SK-N-SH treated with all-trans-retinoic acid at 6 μM for 48 hours (cell line): ENCODE measurements around the gene NIPBL.

Source experiments
- ATAC-seq: fragments of 200-7000 bp; cut with Tn5 transposase; 3 replicates; pipeline ENCODE4 v1.9.1; 2020; ENCODE audit warnings: mild to moderate bottlenecking, moderate library complexity
- ARNTL ChIP-seq: fragments of 450-650 bp; formaldehyde crosslinking; IDR thresholded peaks from 2 replicates; pipeline ENCODE4 v1.5.0; 2020; ENCODE audit warnings: low read depth, mild to moderate bottlenecking, moderate library complexity, borderline replicate concordance
- ISL1 ChIP-seq: fragments of 250-450 bp; sonication (Bioruptor Pico); IDR thresholded peaks from 2 replicates; pipeline ENCODE4 v2.1.2; 2022; ENCODE audit warnings: mild to moderate bottlenecking, moderate library complexity
- RARB ChIP-seq: fragments of 250-450 bp; sonication (Bioruptor Pico); IDR thresholded peaks from 2 replicates; pipeline ENCODE4 v1.8.0; 2021; ENCODE audit warnings: mild to moderate bottlenecking, moderate library complexity
- TCF4 ChIP-seq: fragments of 250-450 bp; sonication (Bioruptor Pico); IDR thresholded peaks from 2 replicates; pipeline ENCODE4 v1.8.0; 2021; ENCODE audit warnings: mild to moderate bottlenecking, moderate library complexity, borderline replicate concordance
- TOX ChIP-seq: fragments of 250-450 bp; sonication (Bioruptor Pico); IDR thresholded peaks from 2 replicates; pipeline ENCODE4 v1.8.0; 2021; ENCODE audit warnings: mild to moderate bottlenecking, moderate library complexity, borderline replicate concordance
- ZFP3 ChIP-seq: fragments of 250-450 bp; sonication (Bioruptor Pico); IDR thresholded peaks from 2 replicates; pipeline ENCODE4 v1.5.0; 2020; ENCODE audit warnings: mild to moderate bottlenecking, moderate library complexity
- TF ChIP-seq, protein P1 (sequence below): fragments of 250-450 bp; sonication (Bioruptor Pico); IDR thresholded peaks from 2 replicates; pipeline ENCODE4 v1.5.1; 2021; ENCODE audit warnings: mild to moderate bottlenecking, moderate library complexity
- TF ChIP-seq, protein P2 (sequence below): fragments of 250-450 bp; sonication (Bioruptor Pico); IDR thresholded peaks from 2 replicates; pipeline ENCODE4 v1.8.0; 2021; ENCODE audit warnings: low read depth, mild to moderate bottlenecking, moderate library complexity, borderline replicate concordance
- TF ChIP-seq, protein P3 (sequence below): fragments of 250-450 bp; sonication (Bioruptor Pico); IDR thresholded peaks from 2 replicates; pipeline ENCODE4 v1.8.0; 2020; ENCODE audit warnings: mild to moderate bottlenecking, moderate library complexity, borderline replicate concordance
- TF ChIP-seq, protein P4 (sequence below): fragments of 250-450 bp; sonication (Bioruptor Pico); IDR thresholded peaks from 2 replicates; pipeline ENCODE4 v1.5.0; 2020; ENCODE audit warnings: mild to moderate bottlenecking, moderate library complexity

Gene NIPBL

DNA sequence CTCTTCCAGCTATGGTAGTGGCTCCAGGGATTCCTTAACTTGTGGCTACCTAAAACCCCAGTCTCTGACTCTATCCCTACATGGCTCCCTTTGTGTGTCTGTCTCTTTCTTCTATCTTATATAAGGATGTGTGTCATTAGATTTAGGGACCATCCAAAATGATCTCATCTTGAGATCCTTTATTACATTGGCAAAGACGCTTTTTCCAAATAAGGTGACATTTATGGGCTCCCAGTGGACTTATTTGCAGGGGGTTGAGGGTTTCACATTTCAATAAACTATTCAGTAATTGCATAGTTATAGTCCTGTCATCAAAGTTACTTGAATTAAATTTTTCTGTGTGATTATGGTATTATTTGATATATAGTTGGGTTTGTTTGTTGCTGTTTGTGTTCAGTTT lies 59.2 kb downstream of the NIPBL start:
- ATAC-seq: no peak

DNA sequence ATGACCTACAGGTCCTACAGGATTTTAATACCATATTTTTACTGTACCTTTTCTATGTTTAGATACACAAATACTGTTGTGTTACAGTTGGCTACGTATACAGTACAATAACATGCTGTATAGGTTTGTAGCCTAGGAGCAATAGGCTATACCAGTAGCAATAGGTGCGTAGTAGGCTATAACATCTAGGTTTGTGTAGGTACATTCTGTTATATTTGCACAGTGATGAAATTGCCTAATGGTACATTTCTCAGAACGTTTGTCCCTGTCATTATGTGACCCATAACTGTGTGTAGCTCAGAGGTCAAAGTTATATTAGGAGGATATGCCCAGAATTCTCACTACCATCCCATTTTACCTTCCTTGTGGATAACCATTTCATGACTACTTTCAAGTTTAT lies 59.7 kb downstream of the NIPBL start:
- TF ChIP-seq, protein P1, sequence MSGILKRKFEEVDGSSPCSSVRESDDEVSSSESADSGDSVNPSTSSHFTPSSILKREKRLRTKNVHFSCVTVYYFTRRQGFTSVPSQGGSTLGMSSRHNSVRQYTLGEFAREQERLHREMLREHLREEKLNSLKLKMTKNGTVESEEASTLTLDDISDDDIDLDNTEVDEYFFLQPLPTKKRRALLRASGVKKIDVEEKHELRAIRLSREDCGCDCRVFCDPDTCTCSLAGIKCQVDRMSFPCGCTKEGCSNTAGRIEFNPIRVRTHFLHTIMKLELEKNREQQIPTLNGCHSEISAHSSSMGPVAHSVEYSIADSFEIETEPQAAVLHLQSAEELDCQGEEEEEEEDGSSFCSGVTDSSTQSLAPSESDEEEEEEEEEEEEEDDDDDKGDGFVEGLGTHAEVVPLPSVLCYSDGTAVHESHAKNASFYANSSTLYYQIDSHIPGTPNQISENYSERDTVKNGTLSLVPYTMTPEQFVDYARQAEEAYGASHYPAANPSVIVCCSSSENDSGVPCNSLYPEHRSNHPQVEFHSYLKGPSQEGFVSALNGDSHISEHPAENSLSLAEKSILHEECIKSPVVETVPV (CRISPR knock-in tag): no peak
- no peak for TF ChIP-seq ISL1 (CRISPR knock-in tag)
- TF ChIP-seq, protein P2, sequence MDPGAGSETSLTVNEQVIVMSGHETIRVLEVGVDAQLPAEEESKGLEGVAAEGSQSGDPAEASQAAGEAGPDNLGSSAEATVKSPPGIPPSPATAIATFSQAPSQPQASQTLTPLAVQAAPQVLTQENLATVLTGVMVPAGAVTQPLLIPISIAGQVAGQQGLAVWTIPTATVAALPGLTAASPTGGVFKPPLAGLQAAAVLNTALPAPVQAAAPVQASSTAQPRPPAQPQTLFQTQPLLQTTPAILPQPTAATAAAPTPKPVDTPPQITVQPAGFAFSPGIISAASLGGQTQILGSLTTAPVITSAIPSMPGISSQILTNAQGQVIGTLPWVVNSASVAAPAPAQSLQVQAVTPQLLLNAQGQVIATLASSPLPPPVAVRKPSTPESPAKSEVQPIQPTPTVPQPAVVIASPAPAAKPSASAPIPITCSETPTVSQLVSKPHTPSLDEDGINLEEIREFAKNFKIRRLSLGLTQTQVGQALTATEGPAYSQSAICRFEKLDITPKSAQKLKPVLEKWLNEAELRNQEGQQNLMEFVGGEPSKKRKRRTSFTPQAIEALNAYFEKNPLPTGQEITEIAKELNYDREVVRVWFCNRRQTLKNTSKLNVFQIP (CRISPR knock-in tag): no peak
- TF ChIP-seq, protein P3, sequence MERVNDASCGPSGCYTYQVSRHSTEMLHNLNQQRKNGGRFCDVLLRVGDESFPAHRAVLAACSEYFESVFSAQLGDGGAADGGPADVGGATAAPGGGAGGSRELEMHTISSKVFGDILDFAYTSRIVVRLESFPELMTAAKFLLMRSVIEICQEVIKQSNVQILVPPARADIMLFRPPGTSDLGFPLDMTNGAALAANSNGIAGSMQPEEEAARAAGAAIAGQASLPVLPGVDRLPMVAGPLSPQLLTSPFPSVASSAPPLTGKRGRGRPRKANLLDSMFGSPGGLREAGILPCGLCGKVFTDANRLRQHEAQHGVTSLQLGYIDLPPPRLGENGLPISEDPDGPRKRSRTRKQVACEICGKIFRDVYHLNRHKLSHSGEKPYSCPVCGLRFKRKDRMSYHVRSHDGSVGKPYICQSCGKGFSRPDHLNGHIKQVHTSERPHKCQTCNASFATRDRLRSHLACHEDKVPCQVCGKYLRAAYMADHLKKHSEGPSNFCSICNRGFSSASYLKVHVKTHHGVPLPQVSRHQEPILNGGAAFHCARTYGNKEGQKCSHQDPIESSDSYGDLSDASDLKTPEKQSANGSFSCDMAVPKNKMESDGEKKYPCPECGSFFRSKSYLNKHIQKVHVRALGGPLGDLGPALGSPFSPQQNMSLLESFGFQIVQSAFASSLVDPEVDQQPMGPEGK (CRISPR knock-in tag): no peak
- TF ChIP-seq TCF4 (CRISPR knock-in tag): no peak
- ATAC-seq: no peak

More for the DNA sequence above, 59.2 kb downstream of the NIPBL start:
- no peak for TF ChIP-seq ARNTL
- TF ChIP-seq, protein P3 (CRISPR knock-in tag): no peak

DNA sequence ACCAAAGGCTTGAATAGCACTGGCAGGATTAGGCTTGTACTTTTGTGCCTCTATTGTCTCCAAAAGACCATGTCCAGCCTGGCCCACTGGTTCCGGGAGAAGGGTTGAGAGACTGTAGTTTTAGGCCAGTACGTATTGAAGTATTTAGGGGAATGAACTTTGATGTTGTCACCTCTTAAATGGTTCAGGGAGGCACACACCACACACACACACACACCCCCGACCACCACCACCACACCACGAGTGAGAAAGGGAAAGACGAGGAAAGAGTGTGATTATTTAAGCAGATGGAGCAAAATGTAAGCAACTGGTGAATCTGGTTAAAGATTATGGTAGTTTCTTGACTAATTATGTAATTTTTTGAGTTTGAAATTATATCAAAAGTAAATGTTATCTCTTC lies 61.6 kb downstream of the NIPBL start:
- ATAC-seq: no peak
- TF ChIP-seq TOX (CRISPR knock-in tag): no peak
- TF ChIP-seq, protein P4, sequence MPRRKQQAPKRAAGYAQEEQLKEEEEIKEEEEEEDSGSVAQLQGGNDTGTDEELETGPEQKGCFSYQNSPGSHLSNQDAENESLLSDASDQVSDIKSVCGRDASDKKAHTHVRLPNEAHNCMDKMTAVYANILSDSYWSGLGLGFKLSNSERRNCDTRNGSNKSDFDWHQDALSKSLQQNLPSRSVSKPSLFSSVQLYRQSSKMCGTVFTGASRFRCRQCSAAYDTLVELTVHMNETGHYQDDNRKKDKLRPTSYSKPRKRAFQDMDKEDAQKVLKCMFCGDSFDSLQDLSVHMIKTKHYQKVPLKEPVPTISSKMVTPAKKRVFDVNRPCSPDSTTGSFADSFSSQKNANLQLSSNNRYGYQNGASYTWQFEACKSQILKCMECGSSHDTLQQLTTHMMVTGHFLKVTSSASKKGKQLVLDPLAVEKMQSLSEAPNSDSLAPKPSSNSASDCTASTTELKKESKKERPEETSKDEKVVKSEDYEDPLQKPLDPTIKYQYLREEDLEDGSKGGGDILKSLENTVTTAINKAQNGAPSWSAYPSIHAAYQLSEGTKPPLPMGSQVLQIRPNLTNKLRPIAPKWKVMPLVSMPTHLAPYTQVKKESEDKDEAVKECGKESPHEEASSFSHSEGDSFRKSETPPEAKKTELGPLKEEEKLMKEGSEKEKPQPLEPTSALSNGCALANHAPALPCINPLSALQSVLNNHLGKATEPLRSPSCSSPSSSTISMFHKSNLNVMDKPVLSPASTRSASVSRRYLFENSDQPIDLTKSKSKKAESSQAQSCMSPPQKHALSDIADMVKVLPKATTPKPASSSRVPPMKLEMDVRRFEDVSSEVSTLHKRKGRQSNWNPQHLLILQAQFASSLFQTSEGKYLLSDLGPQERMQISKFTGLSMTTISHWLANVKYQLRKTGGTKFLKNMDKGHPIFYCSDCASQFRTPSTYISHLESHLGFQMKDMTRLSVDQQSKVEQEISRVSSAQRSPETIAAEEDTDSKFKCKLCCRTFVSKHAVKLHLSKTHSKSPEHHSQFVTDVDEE (CRISPR knock-in tag): no peak
- no peak for TF ChIP-seq ZFP3
- TF ChIP-seq, protein P2 (CRISPR knock-in tag): no peak
- TF ChIP-seq, protein P3 (CRISPR knock-in tag): no peak
- no peak for TF ChIP-seq RARB
